NCI-H526 treated with DMSO at 0.1 percent for 48 hours (cell line): Measurements from ENCODE around the gene SLC35A2.
"Not testable (repeated sequence)": the region's sequence is repeated elsewhere in the genome, so short reads cannot be mapped to it uniquely, and the experiment has no call there.

Experiments used
- DNase-seq: peaks from one replicate; lab custom pipeline; 2025; lab: John Stamatoyannopoulos, UW

The SLC35A2 gene

DNA sequence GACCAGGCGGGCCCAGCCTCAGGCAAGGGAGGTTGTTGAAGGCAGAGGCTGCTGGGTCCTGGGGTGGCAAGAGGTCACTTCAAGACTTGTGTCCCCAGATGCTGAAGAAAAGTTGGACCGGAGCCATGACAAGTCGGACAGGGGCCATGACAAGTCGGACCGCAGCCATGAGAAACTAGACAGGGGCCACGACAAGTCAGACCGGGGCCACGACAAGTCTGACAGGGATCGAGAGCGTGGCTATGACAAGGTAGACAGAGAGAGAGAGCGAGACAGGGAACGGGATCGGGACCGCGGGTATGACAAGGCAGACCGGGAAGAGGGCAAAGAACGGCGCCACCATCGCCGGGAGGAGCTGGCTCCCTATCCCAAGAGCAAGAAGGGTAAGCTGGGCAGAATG, 9.3 kb downstream of the SLC35A2 start:
- DNase-seq: no peak

DNA sequence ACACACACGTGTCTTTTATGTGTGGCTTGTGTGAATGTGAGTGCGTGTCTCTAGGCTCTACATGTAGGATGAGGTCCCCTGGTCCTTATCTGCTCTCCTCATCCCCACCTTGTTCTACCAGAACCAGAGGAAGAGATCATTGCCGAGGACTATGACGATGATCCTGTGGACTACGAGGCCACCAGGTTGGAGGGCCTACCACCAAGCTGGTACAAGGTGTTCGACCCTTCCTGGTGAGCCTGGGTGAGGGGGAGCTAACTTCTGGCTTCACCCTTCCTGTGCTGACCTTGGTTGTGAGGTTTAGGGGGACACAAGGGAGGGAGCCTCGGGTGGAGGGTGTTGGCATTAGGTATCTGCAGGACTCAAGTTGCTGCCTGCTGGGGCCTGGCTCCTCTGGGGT, 10.4 kb downstream of the SLC35A2 start:
- DNase-seq: no peak

- DNase-seq: no peak
These were observed 12.4 kb downstream of the SLC35A2 start for GRCh38 chrX:48899078-48899410.

DNA sequence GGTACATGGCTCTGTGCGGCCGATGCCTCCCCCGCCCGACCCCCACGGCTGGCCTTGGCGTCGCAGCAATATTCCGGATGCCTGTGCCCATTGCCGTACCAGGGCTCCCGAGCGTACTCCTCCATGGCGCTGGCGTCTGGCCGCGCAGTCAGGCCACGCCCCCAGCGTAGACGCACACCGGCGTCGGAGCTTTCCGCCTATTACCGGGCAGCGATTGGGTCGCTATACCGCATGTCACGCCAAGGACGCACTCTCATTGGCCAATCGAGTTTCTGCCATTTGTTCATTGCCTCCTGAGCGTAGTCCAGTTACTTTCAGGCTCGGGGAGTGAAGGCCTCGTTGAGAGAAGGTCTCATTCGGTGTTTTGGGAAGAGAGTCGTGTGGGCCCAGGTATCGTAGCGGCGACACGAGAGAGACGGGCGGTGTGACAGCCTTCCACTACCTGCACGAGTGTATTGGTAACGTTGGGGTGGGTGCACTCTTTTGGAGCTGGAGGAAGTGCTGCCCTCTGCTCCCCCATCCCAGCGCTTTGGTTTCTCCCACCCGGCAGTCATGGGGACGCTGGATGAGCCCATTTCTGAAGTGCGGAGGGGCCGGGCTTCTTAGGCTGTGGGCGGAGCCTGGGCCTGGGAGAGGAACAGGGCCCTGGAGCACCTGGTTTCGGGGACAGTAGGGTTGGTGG, 13.7 kb downstream of the SLC35A2 start, which contains the start of the genes PQBP1 and TIMM17B:
TSS of gene PQBP1 (plus strand) at position 306 of the 682 bp plus-strand sequence. CDS start 580 bp downstream, outside the sequence.
TSS of gene TIMM17B (minus strand) at position 144 of the 682 bp plus-strand sequence. CDS start at position 125, 19 bp downstream.
- DNase-seq: peak; percentile 89

- DNase-seq: peak; percentile 78
These were observed 14.3 kb downstream of the SLC35A2 start for GRCh38 chrX:48897157-48897624.

- DNase-seq: peak; percentile 43
These were observed 14.8 kb downstream of the SLC35A2 start for GRCh38 chrX:48896611-48897011.

- no peak for DNase-seq
These were observed 16.6 kb downstream of the SLC35A2 start for GRCh38 chrX:48894891-48895290.

GRCh38 chrX:48893556-48894348, 17.7 kb downstream of the SLC35A2 start:
- no peak for DNase-seq

DNA sequence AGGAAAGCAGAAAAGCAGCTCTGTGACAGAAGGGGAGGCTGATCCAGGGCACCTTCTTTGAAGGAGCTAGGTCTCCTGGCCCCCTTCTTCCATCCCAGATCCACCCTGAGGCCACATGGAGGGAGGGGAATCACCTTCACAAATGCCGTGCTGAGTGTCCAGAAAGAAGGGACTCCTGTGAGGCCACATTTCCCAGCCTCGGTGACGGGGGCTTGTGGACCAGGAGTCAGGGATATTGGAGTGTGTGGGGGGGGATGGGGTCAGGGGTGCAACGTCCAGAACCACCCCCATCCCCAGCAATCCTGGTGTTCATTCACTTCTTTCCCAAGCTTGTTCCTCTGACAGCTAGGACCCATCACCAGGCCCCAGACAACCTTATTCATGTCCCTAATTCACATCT, 18.6 kb downstream of the SLC35A2 start:
- no peak for DNase-seq

- DNase-seq: peak; percentile 75
These were observed 19.8 kb downstream of the SLC35A2 start for GRCh38 chrX:48891402-48892288.

DNA sequence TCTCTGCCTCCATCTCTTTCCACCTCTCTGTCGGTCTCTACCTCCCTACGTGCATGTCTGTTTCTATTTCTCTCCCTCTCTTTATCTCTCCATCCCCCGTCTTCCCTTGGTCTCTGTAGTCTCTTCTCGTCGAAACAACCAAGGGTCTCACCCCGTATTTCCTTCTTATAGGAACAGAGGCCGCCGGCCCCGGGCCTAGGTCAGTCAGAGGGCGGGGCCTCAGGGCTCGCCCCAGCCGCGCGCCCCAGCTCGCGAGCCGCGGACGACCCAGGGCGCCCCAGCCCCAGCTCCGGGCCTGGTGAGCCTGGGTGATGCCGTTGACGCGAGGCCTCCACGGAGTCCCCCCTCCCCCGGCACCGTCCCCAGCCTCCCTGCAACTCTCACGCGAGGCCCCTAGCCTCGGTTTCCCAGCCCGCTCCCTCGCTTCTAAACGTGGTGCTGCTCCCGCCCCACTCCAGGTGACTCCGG, 20.5 kb downstream of the SLC35A2 start:
- no peak for DNase-seq

DNA sequence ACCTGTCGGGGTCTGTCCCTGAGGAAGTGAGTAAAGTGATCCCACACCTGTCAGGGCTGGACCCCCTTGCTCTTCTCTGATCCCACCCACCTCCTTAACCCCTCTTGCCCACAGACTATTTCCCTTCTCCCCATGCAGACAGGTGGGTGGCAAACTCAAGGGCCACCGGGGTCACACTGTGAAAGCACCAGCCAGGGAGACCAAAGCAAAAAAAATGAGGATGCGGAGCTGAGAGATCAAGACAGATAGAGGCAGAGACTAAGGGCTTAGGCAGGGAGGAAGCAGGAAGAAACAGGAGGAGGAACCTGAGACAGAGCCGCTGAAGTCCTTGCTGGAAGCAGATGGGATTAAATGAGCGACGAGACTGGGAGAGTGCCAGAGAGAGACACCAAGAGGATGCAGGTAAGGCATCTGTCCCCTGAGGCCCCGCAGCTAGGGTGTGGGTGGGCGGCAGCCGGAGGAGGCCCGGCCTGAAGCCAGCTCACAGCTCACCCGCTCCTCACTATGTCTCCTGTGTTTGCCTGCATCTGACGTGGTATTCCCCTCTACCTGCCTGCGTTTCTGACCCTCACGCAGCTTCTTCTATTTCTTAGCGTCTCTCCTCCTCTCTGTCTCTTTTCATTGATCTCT, 21.0 kb downstream of the SLC35A2 start:
- no peak for DNase-seq

DNA sequence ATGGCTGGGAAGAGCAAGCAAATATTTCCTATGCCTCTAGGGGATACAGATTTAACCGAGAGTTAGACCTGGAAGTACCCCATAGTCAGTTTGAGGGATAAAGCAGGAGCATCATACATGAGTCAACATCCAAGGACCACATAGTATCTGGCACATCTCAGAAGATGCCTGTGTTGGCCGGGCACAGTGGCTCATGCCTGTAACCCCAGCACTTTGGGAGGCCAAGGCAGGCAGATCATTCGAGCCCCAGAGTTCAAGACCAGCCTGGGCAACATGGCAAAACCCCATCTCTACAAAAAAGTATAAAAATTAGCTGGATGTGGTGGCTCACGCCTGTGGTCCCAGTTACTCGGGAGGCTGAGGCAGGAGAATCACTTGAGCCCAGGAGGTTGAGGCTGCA, 24.9 kb downstream of the SLC35A2 start:
- not testable (repeated sequence) for DNase-seq

DNA sequence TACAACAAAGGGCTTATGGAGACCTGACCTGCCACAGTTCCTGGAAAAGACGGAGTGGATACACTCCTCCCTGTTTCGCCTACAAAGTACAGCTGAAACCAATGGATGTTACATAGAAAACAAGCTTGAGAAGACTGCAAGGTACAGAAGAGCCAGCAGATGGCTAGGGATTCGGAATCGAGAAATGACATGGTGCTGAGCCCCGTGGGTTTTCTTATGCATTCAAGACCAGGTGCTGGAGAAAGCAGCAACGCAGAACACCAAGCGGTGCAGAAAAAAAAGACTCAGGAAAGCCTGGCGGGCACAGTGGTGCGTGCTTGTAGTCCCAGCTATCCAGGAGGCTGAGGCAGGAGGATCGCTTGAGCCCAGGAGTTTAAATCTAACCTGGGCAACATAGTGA, 27.7 kb downstream of the SLC35A2 start:
- peak; percentile 2 for DNase-seq

GRCh38 chrX:48876944-48877343, 34.5 kb downstream of the SLC35A2 start:
- not testable (repeated sequence) for DNase-seq

GRCh38 chrX:48872017-48872416, 39.4 kb downstream of the SLC35A2 start:
- DNase-seq: not testable (repeated sequence)

DNA sequence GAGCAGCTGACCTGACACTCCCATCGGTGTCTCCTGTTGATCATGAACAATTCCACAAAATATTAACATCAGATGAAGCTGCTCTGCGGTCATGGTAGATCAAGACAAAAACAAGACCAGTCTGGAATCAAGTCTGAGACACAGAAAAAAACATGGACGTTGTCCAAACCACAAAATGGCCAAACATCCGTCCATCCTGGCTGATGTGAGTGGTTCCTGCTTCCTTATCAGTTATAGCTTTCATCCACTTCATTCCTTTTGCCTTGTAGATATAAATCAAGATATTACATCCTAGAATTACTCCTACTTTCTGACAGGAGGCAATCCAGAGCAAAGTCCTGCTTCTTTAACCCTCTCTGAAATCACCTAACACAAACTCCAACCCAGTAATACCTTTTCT, 47.2 kb downstream of the SLC35A2 start:
- DNase-seq: no peak

DNA sequence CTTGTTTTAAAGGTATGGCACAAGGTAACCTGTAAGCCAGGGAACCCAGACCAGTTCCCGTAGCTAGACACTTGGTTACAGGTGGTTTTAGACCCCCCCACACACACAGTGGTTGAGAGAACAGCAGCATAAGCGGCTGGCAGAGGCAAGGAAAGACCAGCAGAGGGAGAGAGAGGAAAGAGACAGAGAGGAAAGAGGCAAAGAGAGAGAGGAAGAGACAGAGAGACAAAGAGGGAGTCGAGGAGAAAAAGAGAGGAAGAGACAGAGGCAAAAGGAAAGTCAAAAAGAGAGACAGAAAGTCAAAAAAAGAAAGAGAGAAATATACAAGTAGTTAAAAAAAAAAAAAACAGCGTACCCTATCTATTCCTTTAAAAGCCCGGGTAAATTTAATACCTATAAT, 56.5 kb downstream of the SLC35A2 start:
- no peak for DNase-seq

GRCh38 chrX:48854121-48854804, 57.2 kb downstream of the SLC35A2 start:
- not testable (repeated sequence) for DNase-seq

DNA sequence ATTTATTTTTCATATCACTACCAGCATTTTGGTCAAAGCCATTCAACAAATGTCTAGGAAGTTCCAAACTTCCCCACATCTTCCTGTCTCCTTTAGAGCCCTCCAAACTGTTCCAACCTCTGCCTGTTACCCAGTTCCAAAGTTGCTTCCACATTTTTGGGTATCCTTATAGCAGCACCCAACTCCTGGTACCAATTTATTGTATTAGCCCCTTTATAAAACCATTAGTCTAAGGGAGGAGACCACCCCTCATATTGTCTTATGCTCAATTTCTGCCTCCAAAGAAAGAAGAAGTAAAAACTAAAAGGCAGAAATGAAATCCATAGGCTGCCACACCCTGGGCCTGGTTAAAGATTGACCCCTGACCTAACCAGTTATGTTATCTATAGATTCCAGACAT, 58.0 kb downstream of the SLC35A2 start:
- not testable (repeated sequence) for DNase-seq
